Muscle of leg (tissue), 11 donors: ENCODE measurements around the gene DUSP12. TPM values are rescaled to one million over a fixed set of nuclear protein-coding genes. Genes with fewer than 3 reads are reported as not detected.

Experiments
- DNase-seq: peaks from one replicate; pipeline ENCODE4 v3.0.0; 2013
- H3K27ac ChIP-seq: one replicate; pipeline ENCODE4 v1.5.1; 2013; ENCODE audit warnings: mild to moderate bottlenecking, low read length, control low read depth
- H3K27me3 ChIP-seq: one replicate; pipeline ENCODE4 v1.6.1; 2013; ENCODE audit warnings: low read length; ENCODE audit not compliant: control insufficient read depth, insufficient read depth
- H3K36me3 ChIP-seq: one replicate; pipeline ENCODE4 v1.6.1; 2013; ENCODE audit warnings: low read length; ENCODE audit not compliant: control insufficient read depth, insufficient read depth
- H3K4me1 ChIP-seq: one replicate; pipeline ENCODE4 v1.6.1; 2013; ENCODE audit warnings: low read length; ENCODE audit not compliant: control insufficient read depth, insufficient read depth
- H3K4me3 ChIP-seq: one replicate; pipeline ENCODE4 v1.5.1; 2013; ENCODE audit warnings: low read length, control low read depth
- H3K9me3 ChIP-seq: replicated peaks from 2 replicates; pipeline ENCODE4 v1.6.1; 2013; ENCODE audit warnings: low read depth, low read length; ENCODE audit not compliant: control insufficient read depth
- WGBS: methylation state at CpG from one replicate; pipeline ENCODE4 v1.1.5; 2013; ENCODE audit warnings: missing lambda C conversion rate; ENCODE audit not compliant: insufficient coverage; 5-methylcytosine and 5-hydroxymethylcytosine counted together
- polyA plus RNA-seq, 8 donors: library from polyadenylated mRNA; unstranded; fragments of 120-200 nt; gene quantifications; one replicate each; pipeline versions ENCODE4 v1.2.1 to v1.2.3, GENCODE V29; 2013; ENCODE audit warnings: inconsistent platforms in 1 of 8, low replicate concordance in 1 of 8; ENCODE audit not compliant: insufficient read length in 8 of 8, insufficient read depth in 1 of 8
- total RNA-seq: library from RNA; stranded (reverse); fragments of 120-200 nt; gene quantifications from one replicate; pipeline ENCODE4 v1.2.4, GENCODE V29; 2013

DUSP12 gene
- total and polyA plus RNA-seq, 9 donors: 21.6 to 32.3 (median 23.6) TPM

DNA sequence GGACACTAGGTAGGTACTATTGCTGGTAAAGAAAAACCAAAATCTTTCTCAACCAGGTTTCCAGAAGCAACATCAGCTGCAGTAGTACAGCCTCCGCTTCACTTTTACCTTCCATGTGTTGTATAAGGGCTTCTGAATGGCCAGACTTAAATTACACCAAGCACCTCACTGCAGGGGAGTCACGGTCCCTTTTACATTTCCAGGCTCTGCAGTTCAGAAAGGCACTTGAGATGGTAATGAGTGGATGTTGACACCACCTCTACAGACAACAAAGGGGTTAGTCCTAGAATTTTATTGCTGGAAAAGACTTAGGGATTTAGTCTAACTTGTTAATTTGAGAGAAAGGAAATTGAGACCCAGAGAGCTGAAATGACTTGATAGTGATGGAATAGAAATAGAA lies 12.0 kb upstream of the DUSP12 start:
- no peaks in the 10 kb centered on the region for H3K4me1 ChIP-seq
- H3K9me3 ChIP-seq: no peaks in the 10 kb centered on the region
- no peak for DNase-seq
- no peak overlapping the region for H3K4me3 ChIP-seq
- WGBS: no CpG with 5 or more reads among the region's 2 CpGs
- H3K27me3 ChIP-seq: peaks cover 3% of the 10 kb centered on the region
- no peak overlapping the region for H3K27ac ChIP-seq
- no peaks in the 10 kb centered on the region for H3K36me3 ChIP-seq

- H3K27me3 ChIP-seq: peaks cover 4% of the 10 kb centered on the region
- H3K36me3 ChIP-seq: no peaks in the 10 kb centered on the region
- H3K4me3 ChIP-seq: no peak overlapping the region
- H3K27ac ChIP-seq: no peak overlapping the region
- H3K4me1 ChIP-seq: no peaks in the 10 kb centered on the region
- no peaks in the 10 kb centered on the region for H3K9me3 ChIP-seq
- 87% methylated on average over 3 of the region's 4 CpGs for WGBS
- DNase-seq: peak; percentile 66
Measured at GRCh38 chr1:161738627-161739287, 10.8 kb upstream of the DUSP12 start.

DNA sequence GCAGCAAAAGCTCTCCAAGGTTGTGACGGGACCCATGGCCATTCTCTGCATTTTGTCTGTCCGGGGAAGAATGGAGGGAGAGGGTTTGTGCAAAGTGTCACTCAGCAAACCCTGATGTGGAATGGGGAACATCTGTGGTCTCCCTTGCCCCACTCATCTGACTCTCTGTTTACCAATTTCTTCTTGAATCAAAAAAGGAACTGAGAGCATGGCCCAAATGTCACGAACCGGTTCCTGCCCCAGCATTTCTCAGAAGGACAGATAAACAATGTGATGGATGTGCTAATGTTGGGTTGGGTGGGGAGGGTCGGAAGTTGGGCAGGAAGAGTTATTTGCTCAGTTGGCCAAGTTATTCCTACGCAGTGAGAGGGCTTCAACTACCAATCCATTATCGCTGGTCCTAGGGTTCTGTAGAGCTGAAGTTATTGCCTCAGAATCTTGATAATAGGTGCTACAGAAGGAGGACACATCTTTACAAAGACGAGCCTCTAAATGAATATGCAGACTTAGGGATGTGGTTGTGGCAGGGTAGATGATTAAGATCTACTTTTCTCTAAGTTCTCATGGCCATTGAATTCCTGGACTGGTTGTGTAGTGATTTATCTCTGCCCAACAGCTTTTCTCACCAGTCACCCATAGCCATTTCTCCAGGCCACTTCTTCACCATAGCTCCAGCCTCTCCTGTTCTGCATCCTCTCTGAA lies 9.6 kb upstream of the DUSP12 start:
- Histone ChIP-seq H3K4me1 (no peaks in the 10 kb centered on the region), H3K4me3 (no peak overlapping the region), H3K27ac (no peak overlapping the region), H3K9me3 (no peaks in the 10 kb centered on the region), H3K36me3 (no peaks in the 10 kb centered on the region), H3K27me3 (peaks cover 4% of the 10 kb centered on the region)
- DNase-seq: peak; percentile 49
- WGBS: 67% methylated on average over 2 of the region's 8 CpGs

GRCh38 chr1:161740921-161741320 lies 8.7 kb upstream of the DUSP12 start:
- no peaks in the 10 kb centered on the region for H3K9me3 ChIP-seq
- H3K27me3 ChIP-seq: peaks cover 2% of the 10 kb centered on the region
- no peak for DNase-seq
- no peaks in the 10 kb centered on the region for H3K36me3 ChIP-seq
- no peak overlapping the region for H3K27ac ChIP-seq
- no peaks in the 10 kb centered on the region for H3K4me1 ChIP-seq
- no peak overlapping the region for H3K4me3 ChIP-seq
- WGBS: no CpG with 5 or more reads among the region's 6 CpGs

DNA sequence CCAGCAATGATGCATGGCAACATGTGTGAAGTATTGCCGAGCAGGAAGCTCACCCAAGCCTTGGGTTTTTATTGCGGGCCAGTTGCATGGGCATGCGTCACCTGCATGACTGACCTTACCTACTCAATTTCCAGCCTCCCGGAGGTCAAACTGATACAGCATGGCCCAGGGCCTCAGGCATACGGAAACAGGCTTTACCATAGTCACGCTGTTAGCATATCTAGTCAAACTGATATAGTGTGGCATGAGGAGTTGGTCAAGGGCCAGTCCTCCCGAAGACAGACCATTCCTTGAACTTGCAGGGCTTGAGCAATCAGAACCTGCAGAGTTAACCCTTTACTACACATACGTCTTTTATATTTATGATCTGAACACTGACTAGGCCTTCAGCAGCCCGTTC lies 6.4 kb upstream of the DUSP12 start:
- WGBS: 82% methylated on average over 5 of the region's 9 CpGs
- no peak overlapping the region for H3K27ac ChIP-seq
- no peaks in the 10 kb centered on the region for H3K36me3 ChIP-seq
- no peaks in the 10 kb centered on the region for H3K4me1 ChIP-seq
- peaks cover 2% of the 10 kb centered on the region for H3K27me3 ChIP-seq
- no peaks in the 10 kb centered on the region for H3K9me3 ChIP-seq
- DNase-seq: no peak
- no peak overlapping the region for H3K4me3 ChIP-seq

DNA sequence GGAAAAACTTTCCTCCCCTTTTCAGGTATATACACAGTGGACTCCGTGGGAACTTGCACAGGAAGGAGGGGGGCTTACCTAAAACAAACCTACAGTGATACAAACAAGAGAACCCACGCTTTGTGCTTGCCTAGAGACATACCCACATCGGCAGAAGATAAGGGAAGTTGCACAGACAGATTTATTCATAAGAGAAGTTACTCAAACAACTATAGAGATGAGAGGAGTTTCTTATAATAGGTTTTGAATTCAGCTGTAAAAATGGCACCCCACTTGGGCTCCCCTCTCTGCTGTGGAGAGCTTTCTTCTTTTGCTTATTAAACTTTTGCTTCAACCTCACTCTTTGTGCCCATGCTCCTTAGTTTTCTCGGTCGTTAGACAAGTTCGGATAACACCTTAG lies 1.8 kb upstream of the DUSP12 start:
- H3K27ac ChIP-seq: no peak overlapping the region
- no peaks in the 10 kb centered on the region for H3K9me3 ChIP-seq
- H3K27me3 ChIP-seq: peaks cover 2% of the 10 kb centered on the region
- no peak overlapping the region for H3K4me3 ChIP-seq
- no peak for DNase-seq
- no CpG with 5 or more reads among the region's 6 CpGs for WGBS
- H3K36me3 ChIP-seq: peaks cover 4% of the 10 kb centered on the region
- H3K4me1 ChIP-seq: peaks cover 10% of the 10 kb centered on the region

GRCh38 chr1:161763522-161764098 lies 14.0 kb downstream of the DUSP12 start:
- Histone ChIP-seq H3K9me3 (no peaks in the 10 kb centered on the region), H3K27ac (no peak overlapping the region), H3K36me3 (peaks cover 5% of the 10 kb centered on the region), H3K4me3 (no peak overlapping the region), H3K4me1 (peaks cover 3% of the 10 kb centered on the region), H3K27me3 (no peaks in the 10 kb centered on the region)
- no CpG with 5 or more reads among the region's 7 CpGs for WGBS
- no peak for DNase-seq

DNA sequence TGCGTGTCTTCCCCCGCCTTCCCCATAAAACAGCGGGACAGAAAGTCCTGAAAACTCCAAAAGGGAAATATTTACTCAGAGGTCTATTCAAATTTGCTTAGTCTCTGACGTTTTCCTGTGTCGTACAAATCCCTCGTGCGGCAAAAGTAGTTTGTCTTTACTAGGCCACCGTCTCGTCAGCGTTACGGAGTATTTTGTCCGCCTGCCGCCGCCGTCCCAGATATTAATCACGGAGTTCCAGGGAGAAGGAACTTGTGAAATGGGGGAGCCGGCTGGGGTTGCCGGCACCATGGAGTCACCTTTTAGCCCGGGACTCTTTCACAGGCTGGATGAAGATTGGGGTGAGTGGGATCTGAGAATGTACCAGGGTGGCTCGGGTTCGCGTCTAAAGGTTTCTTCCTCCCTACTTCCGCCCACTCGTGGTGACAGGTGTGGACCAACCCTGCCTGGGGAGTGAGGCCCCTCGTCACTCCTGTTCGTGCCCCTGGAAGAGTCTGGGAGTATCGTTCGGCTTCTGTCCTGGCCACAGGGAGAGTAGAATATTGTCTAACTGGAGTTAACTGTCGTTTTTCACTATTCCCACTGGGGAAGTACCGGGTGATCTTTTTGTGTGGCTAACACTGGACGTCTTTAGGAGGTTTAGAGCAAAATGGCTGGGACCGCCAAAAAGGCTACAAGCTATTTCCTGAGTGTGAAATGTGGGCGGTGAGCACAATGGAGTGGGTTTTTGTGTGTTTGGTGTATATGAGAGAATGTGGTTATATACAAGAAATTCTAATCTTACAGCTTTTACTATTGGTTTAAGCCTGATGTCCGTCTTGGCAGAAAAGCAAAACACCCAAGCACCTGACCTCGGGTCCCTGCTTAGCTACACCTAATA lies 16.8 kb downstream of the DUSP12 start, which contains the start of gene ATF6:
Gene ATF6 (plus strand): TSS at position 219 of the 880 bp plus-strand sequence. CDS start 41 bp downstream, at position 260.
- Histone ChIP-seq H3K4me3 (peak within 1 kb of the TSS; percentile 86), H3K4me1 (peaks cover 3% of the 10 kb centered on the region), H3K27ac (peak within 1 kb of the TSS; percentile 94), H3K27me3 (no peaks in the 10 kb centered on the region), H3K36me3 (no peaks in the 10 kb centered on the region), H3K9me3 (no peaks in the 10 kb centered on the region)
- DNase-seq: peak; percentile 98
- WGBS: 0% methylated on average over 15 of the region's 35 CpGs

GRCh38 chr1:161768461-161768860 lies 18.9 kb downstream of the DUSP12 start:
- no peak overlapping the region for H3K27ac ChIP-seq
- WGBS: 98% methylated on average over 5 of the region's 5 CpGs
- no peaks in the 10 kb centered on the region for H3K36me3 ChIP-seq
- H3K4me1 ChIP-seq: peaks cover 3% of the 10 kb centered on the region
- H3K27me3 ChIP-seq: no peaks in the 10 kb centered on the region
- no peaks in the 10 kb centered on the region for H3K9me3 ChIP-seq
- DNase-seq: no peak
- no peak overlapping the region for H3K4me3 ChIP-seq
